ENCODE results near the gene ZNF473. TPM values are rescaled to one million over a fixed set of nuclear protein-coding genes. Genes with fewer than 3 reads are reported as not detected.
A peak's percentile ranks its signal among the peaks of the same experiment; 100 is the strongest.

The ZNF473 gene
- total and polyA plus RNA-seq, 2 of the 13 experiments (the other 11 are each of a cell fraction or from before 2014, with no cell fraction given), result 5.8 to 11.9 TPM

DNA sequence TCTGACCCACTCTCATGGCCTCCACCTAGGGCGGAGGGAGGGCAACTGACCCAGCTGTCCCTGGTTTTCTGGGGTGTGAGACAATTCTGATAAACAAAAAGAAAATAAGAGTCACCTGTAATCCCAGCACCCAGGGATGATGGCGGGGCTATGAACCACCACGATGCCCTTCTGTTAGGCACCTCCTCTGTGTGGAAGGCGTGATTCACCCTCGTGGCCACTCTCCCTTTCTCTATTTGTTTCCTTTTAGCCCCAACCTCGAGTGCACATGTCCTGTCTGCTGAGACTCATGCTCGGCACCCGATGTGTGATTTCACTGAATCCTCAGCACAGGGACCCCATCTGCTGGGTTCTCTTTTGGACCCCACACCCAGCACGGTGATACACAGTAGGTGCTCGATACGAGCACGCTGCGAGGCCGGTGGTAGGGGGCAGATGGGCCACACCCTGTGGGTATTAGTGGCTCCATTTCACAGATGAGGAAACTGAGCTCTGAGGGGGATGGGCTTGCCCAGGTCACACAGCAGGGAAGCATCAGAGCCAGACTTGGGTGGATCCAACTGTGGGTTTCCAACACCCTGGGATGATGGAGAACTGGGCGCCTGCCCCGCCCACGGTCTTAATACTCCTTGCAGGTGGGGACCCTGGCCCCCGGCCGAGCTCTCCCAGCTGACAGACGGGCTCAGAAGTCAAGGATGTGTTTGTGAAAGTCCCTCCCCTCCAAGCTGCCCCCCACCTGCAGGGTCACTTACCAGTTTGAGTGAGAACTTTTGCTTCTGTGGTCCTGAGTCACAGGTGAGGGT is 25.6 kb upstream of the ZNF473 start:
- H3K4me3 ChIP-seq (replicated peaks in 1 of 3; ENCODE audit: insufficient read depth in 1 of 3, low read depth in 2 of 3, low read length in 3 of 3), result no peak overlapping the region
- no peak overlapping the region for H3K9ac ChIP-seq (ENCODE audit: insufficient read depth, low read depth, low read length)
- no peak overlapping the region for H3K4me2 ChIP-seq (ENCODE audit: low read depth, low read length)
- POLR2A ChIA-PET, result no interaction called here
- no TSS peak for BruUV-seq (replicated peaks)
- no peak for FAIRE-seq
- intact Hi-C loops (cut with micrococcal nuclease; ENCODE audit: unreplicated experiment), result no loop called here
- peaks cover 25 to 65% of the 10 kb centered on the region in 2 experiments for H3K36me3 ChIP-seq (replicated peaks in 1 of 2; ENCODE audit: control insufficient read depth in 1 of 2, insufficient read depth in 2 of 2, low read length in 2 of 2)
- ATAC-seq, result no peak
- in situ Hi-C loops (cut with HindIII; ENCODE audit: extremely low pct_ligation_motif_present, low pct_unique_long_range_greater_than_20kb), result no loop called here
- no peaks in the 10 kb centered on the region for H3K4me1 ChIP-seq (ENCODE audit: insufficient read depth, low read length)
- H3K27me3 ChIP-seq (ENCODE audit: control insufficient read depth in 1 of 2, insufficient read depth in 2 of 2, low read length in 2 of 2), result no peaks in the 10 kb centered on the region
- CTCF ChIA-PET (ENCODE audit: low intra/inter-chr PET ratio, low total read pairs), result no interaction called here
- no peak overlapping the region for H3K27ac ChIP-seq (ENCODE audit: extremely low read length, insufficient read depth, low read length)
- H2AFZ ChIP-seq (ENCODE audit: low read length), result no peak overlapping the region
- H3K9me3 ChIP-seq (ENCODE audit: low read length), result no peaks in the 10 kb centered on the region
- TF ChIP-seq KLF16 (CRISPR knock-in tag; IDR thresholded peaks at IDR 0.05) (no peak), ZIK1 (CRISPR knock-in tag; IDR thresholded peaks at IDR 0.05; ENCODE audit: borderline replicate concordance, low read depth) (no peak), ZNF629 (CRISPR knock-in tag; conservative IDR thresholded peaks at IDR 0.05) (peak; percentile 55; the same call in 1 of the 2 replicates), KDM5B (CRISPR knock-in tag; IDR thresholded peaks at IDR 0.05; ENCODE audit: borderline replicate concordance) (no peak), ZNF235 (CRISPR knock-in tag; IDR thresholded peaks at IDR 0.05; ENCODE audit: borderline replicate concordance) (no peak), ZNF713 (CRISPR knock-in tag; IDR thresholded peaks at IDR 0.05) (no peak), AHR (CRISPR knock-in tag; IDR thresholded peaks at IDR 0.05) (no peak)
- DNase-seq (ENCODE audit: low spot score), result no peak
- H4K20me1 ChIP-seq (ENCODE audit: insufficient read depth, low read length), result no peaks in the 10 kb centered on the region
- H3K79me2 ChIP-seq (ENCODE audit: insufficient read depth, low read length), result no peaks in the 10 kb centered on the region
- WGBS (ENCODE audit: low lambda C conversion rate), result 92% methylated on average over 14 of the region's 20 CpGs

DNA sequence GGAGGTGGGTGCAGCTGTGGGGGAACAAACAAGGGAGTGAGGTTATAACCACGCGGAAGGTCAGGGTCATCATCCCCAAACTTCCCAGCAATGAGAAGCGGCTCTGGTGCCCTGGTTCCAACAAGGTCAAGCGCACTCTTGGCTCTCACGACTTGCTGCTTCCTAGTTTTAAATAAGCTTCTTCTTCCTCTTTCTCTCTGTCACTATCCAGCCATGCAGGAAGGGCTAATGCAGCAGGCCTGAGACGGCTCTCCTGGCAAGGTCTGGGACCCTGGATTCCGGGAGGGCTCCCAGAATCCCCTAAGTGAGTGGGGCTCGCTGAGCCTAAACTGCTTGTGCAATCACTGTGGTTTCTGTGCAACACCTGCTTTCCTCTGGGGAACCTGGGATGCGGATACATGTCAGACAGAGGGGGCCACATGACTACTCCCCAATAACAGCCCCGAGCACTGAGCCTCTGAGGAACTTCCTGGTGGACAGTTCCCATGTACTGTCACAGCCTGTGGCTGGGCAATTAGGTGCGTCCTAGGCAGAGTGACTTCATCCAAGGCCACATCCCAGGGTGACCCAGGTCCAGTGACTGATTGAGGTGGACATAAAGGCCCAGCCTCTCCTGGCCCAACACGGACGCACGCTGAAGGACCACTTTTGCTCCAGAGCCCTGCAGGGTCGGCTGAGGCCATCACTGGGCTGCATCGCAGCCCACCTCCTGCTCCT is 24.8 kb upstream of the ZNF473 start:
- no peaks in the 10 kb centered on the region for H4K20me1 ChIP-seq (ENCODE audit: insufficient read depth, low read length)
- no peaks in the 10 kb centered on the region for H3K4me1 ChIP-seq (ENCODE audit: insufficient read depth, low read length)
- WGBS (ENCODE audit: low lambda C conversion rate), result 94% methylated on average over 13 of the region's 16 CpGs
- FAIRE-seq (no peak), ATAC-seq (no peak), DNase-seq (ENCODE audit: low spot score) (no peak)
- H3K9me3 ChIP-seq (ENCODE audit: low read length), result no peaks in the 10 kb centered on the region
- H3K9ac ChIP-seq (ENCODE audit: insufficient read depth, low read depth, low read length), result no peak overlapping the region
- BruUV-seq (replicated peaks), result no TSS peak
- H2AFZ ChIP-seq (ENCODE audit: low read length), result no peak overlapping the region
- H3K79me2 ChIP-seq (ENCODE audit: insufficient read depth, low read length), result no peaks in the 10 kb centered on the region
- POLR2A ChIA-PET, result no interaction called here
- in situ Hi-C loops (cut with HindIII; ENCODE audit: extremely low pct_ligation_motif_present, low pct_unique_long_range_greater_than_20kb), result no loop called here
- no peak overlapping the region for H3K4me3 ChIP-seq (replicated peaks in 1 of 3; ENCODE audit: insufficient read depth in 1 of 3, low read depth in 2 of 3, low read length in 3 of 3)
- no peak overlapping the region for H3K4me2 ChIP-seq (ENCODE audit: low read depth, low read length)
- CTCF ChIA-PET (ENCODE audit: low intra/inter-chr PET ratio, low total read pairs), result no interaction called here
- no peak overlapping the region for H3K27ac ChIP-seq (ENCODE audit: extremely low read length, insufficient read depth, low read length)
- H3K27me3 ChIP-seq (ENCODE audit: control insufficient read depth in 1 of 2, insufficient read depth in 2 of 2, low read length in 2 of 2), result no peaks in the 10 kb centered on the region
- intact Hi-C loops (cut with micrococcal nuclease; ENCODE audit: unreplicated experiment), result no loop called here
- H3K36me3 ChIP-seq (replicated peaks in 1 of 2; ENCODE audit: control insufficient read depth in 1 of 2, insufficient read depth in 2 of 2, low read length in 2 of 2), result peaks cover 23 to 67% of the 10 kb centered on the region in 2 experiments
- TF ChIP-seq SMAD3 (CRISPR knock-in tag; IDR thresholded peaks at IDR 0.05) (no peak), JUNB (CRISPR knock-in tag; IDR thresholded peaks at IDR 0.05; ENCODE audit: borderline replicate concordance) (no peak), KLF13 (CRISPR knock-in tag; IDR thresholded peaks at IDR 0.05) (no peak), ZNF629 (CRISPR knock-in tag; conservative IDR thresholded peaks at IDR 0.05) (no peak), ZNF549 (CRISPR knock-in tag; IDR thresholded peaks at IDR 0.05) (no peak), NR2F1 (CRISPR knock-in tag; IDR thresholded peaks at IDR 0.05) (no peak)
- TF ChIP-seq, protein P1, sequence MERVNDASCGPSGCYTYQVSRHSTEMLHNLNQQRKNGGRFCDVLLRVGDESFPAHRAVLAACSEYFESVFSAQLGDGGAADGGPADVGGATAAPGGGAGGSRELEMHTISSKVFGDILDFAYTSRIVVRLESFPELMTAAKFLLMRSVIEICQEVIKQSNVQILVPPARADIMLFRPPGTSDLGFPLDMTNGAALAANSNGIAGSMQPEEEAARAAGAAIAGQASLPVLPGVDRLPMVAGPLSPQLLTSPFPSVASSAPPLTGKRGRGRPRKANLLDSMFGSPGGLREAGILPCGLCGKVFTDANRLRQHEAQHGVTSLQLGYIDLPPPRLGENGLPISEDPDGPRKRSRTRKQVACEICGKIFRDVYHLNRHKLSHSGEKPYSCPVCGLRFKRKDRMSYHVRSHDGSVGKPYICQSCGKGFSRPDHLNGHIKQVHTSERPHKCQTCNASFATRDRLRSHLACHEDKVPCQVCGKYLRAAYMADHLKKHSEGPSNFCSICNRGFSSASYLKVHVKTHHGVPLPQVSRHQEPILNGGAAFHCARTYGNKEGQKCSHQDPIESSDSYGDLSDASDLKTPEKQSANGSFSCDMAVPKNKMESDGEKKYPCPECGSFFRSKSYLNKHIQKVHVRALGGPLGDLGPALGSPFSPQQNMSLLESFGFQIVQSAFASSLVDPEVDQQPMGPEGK (CRISPR knock-in tag; IDR thresholded peaks at IDR 0.05), result no peak
